Stimulated activated CD8-positive, alpha-beta memory T cell treated with anti-CD3 and anti-CD28 coated beads, Interleukin-15, amount 100 ng/mL, for 24 hours (primary cell): ENCODE results near the gene TRAF3IP1.
"Not testable (repeated sequence)": the region's sequence is repeated elsewhere in the genome, so short reads cannot be mapped to it uniquely, and the experiment has no call there.

Experiments used
- DNase-seq: peaks from one replicate; pipeline ENCODE4 v3.0.0-alpha.2; 2020; ENCODE audit warnings: low read depth

The TRAF3IP1 gene

GRCh38 chr2:238427435-238428162 is 107.3 kb downstream of the TRAF3IP1 start:
- no peak for DNase-seq

GRCh38 chr2:238428866-238429265 is 108.5 kb downstream of the TRAF3IP1 start:
- DNase-seq = no peak

- no peak for DNase-seq
These were observed 110.5 kb downstream of the TRAF3IP1 start for GRCh38 chr2:238430781-238431180.

GRCh38 chr2:238431456-238431855 is 111.1 kb downstream of the TRAF3IP1 start:
- no peak for DNase-seq

GRCh38 chr2:238433300-238433915 is 113.1 kb downstream of the TRAF3IP1 start:
- DNase-seq = no peak

- no peak for DNase-seq
These were observed 113.9 kb downstream of the TRAF3IP1 start for GRCh38 chr2:238433941-238434845.

- DNase-seq = no peak
These were observed 114.8 kb downstream of the TRAF3IP1 start for GRCh38 chr2:238434846-238435751.

GRCh38 chr2:238435752-238436096 is 115.4 kb downstream of the TRAF3IP1 start:
- DNase-seq = no peak

- no peak for DNase-seq
These were observed 118.8 kb downstream of the TRAF3IP1 start for GRCh38 chr2:238438856-238439849.

- no peak for DNase-seq
These were observed 119.6 kb downstream of the TRAF3IP1 start for GRCh38 chr2:238439917-238440316.

GRCh38 chr2:238440331-238440730 is 120.0 kb downstream of the TRAF3IP1 start:
- no peak for DNase-seq

- DNase-seq = no peak
These were observed 120.4 kb downstream of the TRAF3IP1 start for GRCh38 chr2:238440767-238441166.

- DNase-seq = no peak
These were observed 121.2 kb downstream of the TRAF3IP1 start for GRCh38 chr2:238441262-238442114.

GRCh38 chr2:238442257-238442656 is 121.9 kb downstream of the TRAF3IP1 start:
- DNase-seq = not testable (repeated sequence)

GRCh38 chr2:238444242-238444641 is 123.9 kb downstream of the TRAF3IP1 start:
- DNase-seq = no peak

GRCh38 chr2:238445409-238446190 is 125.3 kb downstream of the TRAF3IP1 start:
- no peak for DNase-seq

GRCh38 chr2:238446371-238446770 is 126.1 kb downstream of the TRAF3IP1 start:
- DNase-seq = no peak

- DNase-seq = no peak
These were observed 128.0 kb downstream of the TRAF3IP1 start for GRCh38 chr2:238448031-238448955.
